NCI-H1930 (cell line): ENCODE data around the gene NUDT17.

Experiments
- DNase-seq, 2 experiments: peaks; one replicate each; lab custom pipeline; 2025; lab: John Stamatoyannopoulos, UW

NUDT17 gene

GRCh38 chr1:145847827-145848226 lies 2.4 kb downstream of the NUDT17 start:
- no peak for DNase-seq

GRCh38 chr1:145849356-145850160 lies 4.1 kb downstream of the NUDT17 start:
- no peak for DNase-seq

DNA sequence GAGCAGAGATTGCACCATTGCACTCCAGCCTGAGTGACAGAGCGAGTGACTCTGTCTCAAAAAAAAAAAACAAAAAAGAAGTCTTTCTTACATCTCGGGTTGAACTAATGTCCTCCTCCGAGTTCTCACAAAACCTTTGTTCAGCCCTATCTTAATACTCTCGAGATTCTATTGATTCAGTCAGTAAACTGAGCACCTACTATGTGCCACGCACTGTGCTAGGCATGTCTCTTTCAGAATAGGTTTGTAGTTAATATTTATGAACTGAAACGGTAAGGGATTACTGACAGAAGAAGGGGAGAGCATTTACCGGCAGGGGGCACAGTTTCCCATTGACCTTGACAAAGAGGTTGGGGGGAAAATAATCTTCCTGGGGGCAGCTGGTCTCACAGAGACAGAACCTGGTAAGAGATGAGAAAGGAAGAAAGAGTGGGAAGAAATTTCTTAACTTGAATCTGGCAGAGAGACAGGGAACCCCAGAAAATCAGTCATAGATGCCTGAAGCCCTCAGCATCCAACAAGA lies 10.1 kb downstream of the NUDT17 start:
- DNase-seq: no peak

DNA sequence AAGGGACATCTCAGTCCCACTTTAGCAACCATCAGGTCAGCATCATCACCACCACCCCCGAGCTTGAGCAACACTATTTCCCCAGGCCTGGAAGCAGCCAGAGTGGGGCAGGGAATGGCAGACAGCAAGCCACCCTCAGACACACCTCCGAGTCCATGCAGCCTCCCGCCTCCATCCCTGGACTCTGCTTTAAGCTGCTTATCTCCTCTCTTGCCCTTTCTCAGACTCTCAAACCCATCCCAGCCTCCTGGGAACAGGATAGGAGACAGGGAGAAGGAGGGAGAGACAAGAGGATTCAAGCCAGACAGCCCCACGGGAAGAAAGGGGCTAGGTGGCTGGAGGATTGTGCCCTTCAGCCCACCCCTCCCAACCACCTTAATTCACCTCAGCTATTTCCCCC lies 11.7 kb downstream of the NUDT17 start:
- no peak for DNase-seq

GRCh38 chr1:145858238-145858900 lies 12.9 kb downstream of the NUDT17 start:
- peak; percentile 48 to 52 for DNase-seq

DNA sequence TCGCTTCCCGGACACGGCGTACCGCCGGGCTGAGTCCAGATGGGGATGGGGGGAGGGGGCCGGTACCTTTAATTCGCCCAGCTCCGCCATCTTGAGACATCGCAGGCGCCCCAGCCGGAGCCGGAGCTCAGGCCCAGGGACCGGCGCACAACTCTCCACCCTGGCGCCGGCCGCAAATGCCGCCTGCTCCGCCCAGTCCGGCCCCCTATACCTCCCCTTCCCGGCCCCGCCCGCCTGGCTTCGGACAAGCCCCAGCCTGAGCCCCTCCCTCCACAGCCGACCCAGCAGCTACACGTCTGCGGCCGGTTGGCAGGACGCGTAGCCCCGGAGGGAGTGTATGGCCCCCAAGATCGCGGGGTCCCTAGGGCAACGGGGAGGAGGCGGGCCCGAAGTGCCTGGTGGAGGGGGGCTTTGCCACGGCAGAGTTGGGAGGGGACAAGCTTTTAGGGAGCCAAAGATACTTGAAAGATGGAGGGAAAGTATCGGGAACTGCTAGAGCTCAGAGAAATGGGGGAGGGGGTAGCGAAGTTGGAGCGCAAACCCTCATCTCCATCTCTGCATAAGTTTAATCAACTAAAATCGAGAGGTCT lies 13.6 kb downstream of the NUDT17 start, which contains the start of gene PIAS3:
TSS of gene PIAS3 (minus strand) at position 181 of the 590 bp plus-strand sequence. CDS start at position 90, 91 bp downstream.
- peak; percentile 80 to 82 for DNase-seq

DNA sequence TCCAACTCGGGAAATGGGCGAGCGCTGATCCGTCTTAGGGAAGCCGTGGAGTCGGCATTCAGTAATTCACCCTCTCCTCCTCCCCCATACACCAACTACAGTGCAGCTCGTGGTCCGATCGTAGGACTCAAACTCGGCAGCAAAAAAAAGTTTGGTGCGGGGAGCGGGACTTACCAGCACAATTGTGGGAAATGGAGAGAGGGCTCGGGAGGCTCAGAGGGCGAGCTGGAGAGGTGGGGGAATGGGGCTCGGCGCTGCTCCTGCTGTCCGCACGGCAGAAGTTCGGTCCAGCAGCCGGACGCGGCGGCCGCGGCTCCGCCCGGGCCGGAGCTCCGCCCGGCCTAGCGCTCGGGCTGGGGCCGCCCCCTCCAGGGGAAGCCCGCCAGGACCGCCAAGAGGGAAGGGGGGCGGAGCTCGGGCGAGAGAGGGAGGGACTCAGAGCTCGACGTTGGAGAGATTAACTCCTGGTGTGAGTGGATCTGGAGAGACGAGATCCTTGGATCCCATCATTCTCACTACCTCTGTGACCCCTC lies 14.1 kb downstream of the NUDT17 start:
- DNase-seq: peak; percentile 67 to 83

DNA sequence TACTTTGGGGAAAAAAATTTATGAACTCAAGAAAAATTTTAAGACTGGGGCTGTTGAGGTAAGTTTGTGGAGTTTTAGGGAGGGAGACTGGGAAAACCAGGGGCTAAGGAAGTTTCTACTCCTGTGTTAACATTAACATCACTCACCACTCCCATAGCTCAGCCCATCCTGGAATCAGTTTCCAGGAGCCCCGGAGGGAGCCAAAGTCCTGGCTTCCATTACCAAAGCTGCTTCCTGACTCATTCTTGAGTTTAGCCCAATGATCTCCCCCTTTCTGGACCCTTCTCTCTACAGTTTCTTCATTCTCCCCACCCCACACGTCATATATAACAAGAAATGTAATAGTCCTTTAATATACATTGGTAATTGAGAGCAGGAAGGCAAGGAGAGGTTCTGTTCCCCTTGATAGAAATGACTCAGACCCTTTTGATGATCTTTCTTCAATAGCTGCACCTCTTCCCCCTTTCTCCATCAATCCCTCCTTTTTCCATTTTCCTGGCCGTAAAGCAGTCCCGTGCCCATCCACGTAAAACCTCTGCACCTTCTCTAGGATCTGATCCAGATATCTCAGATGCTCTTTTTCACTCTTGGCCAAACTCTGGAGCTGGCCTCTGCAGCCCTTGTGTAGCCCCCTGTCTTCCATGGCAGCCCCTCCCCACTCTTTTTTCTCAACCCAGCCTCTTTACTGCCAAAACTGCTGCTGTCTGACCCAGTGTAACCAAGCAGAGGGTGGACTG lies 18.0 kb downstream of the NUDT17 start:
- DNase-seq: no peak

GRCh38 chr1:145868232-145868631 lies 22.8 kb downstream of the NUDT17 start:
- DNase-seq: no peak

DNA sequence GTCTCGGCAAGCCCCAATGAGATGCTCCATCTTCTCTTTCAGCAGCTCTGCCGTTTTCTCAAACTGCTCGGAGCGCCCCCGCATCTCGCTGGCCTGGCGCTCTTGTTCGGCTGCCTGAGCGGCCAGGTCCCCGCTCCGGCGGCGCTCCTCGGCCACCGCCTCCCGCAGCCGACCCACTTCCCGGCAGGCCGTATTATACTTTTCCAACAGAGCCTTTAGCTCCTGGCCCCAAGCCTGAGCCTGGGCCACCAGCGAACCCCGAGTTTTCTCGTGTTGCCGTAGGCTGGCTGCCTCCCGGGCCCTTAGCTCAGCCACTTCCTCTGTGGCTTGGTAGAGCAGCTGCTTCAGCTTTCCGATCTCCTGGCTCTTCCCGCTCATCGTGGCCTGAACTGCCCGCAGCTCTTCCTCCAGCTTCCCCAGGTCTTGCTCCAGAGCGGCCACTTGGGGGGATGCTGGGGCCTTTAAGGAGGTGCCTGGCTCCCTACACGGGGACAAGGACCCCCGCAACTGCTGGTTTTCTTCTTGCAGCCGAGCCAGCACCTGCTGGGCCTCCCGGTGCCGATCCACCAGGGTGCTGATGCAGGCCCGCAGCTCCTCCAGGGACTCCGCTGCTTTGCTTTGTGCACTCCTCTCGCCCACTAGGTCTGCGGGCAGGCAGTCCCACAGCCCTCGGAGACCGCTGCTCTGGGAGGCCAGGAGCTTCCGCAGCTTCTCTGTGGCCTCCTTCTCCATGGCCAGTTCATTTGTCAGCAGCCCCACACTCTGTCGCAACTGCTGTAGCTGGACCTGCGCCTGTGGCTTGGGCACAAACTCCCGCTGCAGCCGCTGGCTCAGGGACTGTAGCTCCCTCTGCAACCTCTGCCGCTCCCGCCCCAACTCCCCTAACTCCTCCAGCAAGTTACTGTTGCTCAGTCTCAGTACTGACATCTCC lies 26.8 kb downstream of the NUDT17 start:
- no peak for DNase-seq

DNA sequence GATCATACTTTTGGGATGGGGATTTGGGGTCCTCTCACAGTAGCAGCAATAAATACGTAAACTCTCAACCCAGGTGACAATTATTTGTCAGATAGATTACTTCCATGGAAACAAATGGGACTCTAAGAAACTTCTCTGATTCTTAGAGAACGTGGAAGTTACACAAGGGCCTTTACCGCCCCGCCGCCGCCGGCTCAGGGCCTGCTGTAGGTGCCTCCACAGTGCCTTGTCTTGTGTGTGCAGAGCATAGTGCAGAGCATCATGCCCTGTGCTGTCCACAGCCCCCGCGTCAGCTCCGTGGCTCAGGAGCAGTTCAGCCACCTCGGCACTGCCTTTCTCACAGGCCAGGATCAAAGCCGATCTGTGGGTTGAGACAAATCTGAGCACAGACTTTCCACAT lies 29.2 kb downstream of the NUDT17 start:
- no peak for DNase-seq

GRCh38 chr1:145877923-145878486 lies 32.6 kb downstream of the NUDT17 start:
- no peak for DNase-seq

DNA sequence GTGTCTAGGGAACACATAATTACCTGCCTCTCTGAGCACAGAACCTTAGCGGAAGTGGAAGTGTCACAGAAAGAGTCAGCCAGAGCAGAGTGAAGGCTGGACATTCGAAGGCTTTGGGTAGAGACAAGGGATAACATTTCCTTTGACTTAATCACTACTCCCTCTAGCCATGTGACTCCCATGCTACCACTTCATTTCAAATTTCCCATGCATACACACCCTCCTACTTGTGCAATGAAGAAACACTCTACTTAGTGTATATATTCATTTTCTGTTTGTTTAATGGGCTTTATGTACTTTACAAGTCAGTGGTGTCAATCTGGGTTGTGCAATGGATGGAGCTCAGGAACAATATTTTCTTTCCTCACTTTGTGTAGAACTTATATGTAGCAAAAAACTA lies 33.3 kb downstream of the NUDT17 start:
- DNase-seq: no peak

DNA sequence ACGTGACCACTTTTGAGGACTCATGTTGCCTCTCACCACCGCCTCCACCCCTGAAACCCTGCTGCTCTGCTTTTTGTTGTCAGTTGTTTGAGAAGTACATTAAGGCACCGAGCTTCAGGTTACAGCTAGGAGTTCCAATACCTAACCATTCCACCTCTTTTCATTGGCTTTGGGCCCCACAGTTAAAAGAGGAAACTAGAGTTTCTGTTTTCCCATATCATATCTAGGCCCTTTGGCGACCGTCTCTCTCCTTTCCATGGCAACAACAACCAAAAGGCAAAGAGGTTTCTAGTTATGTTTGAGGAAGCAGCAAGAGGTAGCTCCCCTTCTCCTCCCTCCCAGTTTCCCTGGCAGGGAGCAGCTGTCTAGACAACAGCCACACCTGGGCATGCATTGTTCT lies 34.3 kb downstream of the NUDT17 start:
- peak; percentile 79 to 87 for DNase-seq

GRCh38 chr1:145884675-145885074 lies 39.2 kb downstream of the NUDT17 start:
- DNase-seq: no peak

- peak; percentile 57 to 75 for DNase-seq
Measured at GRCh38 chr1:145885738-145886287, 40.4 kb downstream of the NUDT17 start, which contains the start of gene ANKRD35. Gene ANKRD35 (minus strand): TSS chr1:145885866. CDS start chr1:145885758, 108 bp downstream.

- no peak for DNase-seq
Measured at GRCh38 chr1:145886390-145886789, 41.0 kb downstream of the NUDT17 start.

GRCh38 chr1:145886816-145887215 lies 41.4 kb downstream of the NUDT17 start:
- no peak for DNase-seq

- no peak for DNase-seq
Measured at GRCh38 chr1:145887631-145888030, 42.2 kb downstream of the NUDT17 start.

DNA sequence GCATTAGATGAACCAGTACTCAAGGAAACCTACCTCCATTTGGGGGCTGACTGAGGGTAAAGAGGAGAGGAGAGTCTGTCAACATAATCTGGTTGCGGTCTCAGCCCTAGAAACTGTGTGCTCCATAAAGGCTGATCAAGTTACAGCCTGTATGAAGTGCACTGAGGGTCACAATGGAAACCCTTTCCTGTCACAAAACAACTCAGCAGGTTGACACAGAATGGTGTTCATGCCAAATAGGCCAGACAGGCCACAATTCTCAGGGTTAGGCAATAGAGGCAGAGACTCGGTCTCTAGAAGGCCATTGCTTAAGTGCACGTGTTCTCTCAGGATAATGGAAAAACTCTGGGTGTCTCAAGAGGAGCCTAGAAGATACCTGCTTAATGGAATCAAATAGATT lies 44.3 kb downstream of the NUDT17 start:
- peak; percentile 29 to 49 for DNase-seq
